ENCODE results near the gene TMEM130.

The TMEM130 gene, protein sequence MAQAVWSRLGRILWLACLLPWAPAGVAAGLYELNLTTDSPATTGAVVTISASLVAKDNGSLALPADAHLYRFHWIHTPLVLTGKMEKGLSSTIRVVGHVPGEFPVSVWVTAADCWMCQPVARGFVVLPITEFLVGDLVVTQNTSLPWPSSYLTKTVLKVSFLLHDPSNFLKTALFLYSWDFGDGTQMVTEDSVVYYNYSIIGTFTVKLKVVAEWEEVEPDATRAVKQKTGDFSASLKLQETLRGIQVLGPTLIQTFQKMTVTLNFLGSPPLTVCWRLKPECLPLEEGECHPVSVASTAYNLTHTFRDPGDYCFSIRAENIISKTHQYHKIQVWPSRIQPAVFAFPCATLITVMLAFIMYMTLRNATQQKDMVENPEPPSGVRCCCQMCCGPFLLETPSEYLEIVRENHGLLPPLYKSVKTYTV

DNA sequence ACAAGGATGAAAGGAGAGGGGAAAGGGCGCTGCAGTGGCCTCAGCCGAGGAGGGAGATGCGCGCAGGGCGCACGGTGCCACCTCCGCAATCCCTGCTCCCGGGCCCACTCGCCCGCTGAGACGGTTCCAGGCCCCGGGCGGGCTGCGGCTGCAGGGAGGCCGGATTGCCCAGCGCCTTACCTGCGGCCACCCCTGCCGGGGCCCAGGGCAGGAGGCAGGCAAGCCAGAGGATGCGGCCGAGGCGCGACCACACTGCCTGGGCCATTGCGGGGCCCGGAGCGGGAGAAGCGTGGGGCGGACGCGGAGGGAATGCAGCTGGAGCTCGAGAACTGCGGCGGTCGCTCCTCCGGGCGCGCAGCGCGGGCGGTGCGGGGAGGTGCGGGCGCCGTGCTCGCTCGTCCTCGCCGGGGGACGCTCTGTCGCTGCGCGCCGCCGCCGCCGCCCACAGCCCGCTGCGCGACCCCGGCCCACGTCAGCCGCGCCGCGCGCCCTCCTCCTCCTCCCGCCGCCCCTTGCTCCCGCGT lies at the start of gene TMEM130:
Gene TMEM130, minus strand, starts transcription at position 418 of the 524 bp plus-strand sequence. Its CDS starts 153 bp downstream, at position 265.
- DNase-seq: no peak

DNA sequence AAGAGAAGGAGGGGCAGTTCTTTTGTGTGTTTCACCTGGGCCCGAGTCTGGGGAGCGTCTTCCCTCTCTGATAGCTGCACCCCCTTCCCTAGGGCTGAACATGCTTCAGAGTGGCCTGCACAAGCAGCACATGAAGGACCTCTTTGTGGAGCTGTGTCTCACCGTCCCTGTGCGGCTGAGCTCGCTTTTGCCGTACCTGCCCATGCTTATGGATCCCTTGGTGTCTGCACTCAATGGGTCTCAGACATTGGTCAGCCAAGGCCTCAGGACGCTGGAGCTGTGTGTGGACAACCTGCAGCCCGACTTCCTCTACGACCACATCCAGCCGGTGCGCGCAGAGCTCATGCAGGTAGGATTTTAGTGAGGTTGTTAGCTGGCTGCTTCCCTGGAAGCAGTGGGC lies 47.5 kb upstream of the TMEM130 start:
- no peak for DNase-seq

DNA sequence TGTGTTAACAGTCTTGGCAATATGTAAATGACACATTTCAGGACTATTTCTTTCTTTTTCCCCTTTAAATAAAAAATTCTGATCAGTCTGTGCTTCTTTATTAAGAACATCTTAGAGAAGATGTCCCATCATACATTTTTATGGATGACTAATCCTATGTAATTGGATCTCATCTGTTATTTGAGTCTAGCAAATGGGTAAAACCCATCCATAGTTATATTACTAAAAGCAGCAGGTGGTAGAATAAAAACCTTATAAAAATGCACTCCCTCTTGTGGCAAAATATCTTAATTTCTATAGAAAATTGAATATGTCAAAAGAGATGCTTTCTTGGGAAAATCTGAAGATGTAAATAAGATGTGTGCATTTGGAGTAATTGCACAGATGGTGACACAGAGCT lies 43.8 kb upstream of the TMEM130 start:
- DNase-seq: peak; percentile 46

DNA sequence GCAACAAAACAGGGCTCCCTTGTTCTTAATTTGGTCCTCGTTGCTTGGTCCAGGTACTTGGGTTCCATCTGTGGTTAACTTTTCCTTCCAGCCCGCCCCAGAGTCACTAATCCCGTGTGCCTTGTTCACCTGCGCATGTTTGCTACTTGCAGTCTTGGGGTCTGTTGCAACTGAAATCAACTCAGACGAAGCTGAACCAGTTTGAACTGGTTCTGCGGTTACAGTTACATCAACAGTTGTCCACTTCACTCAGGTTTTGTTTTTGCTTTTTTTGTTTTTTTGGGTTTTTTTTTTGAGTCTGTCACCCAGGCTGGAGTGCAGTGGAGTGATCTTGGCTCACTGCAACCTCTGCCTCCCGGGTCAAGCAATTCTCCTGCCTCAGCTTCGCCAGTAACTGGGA lies 43.2 kb upstream of the TMEM130 start:
- DNase-seq: no peak

DNA sequence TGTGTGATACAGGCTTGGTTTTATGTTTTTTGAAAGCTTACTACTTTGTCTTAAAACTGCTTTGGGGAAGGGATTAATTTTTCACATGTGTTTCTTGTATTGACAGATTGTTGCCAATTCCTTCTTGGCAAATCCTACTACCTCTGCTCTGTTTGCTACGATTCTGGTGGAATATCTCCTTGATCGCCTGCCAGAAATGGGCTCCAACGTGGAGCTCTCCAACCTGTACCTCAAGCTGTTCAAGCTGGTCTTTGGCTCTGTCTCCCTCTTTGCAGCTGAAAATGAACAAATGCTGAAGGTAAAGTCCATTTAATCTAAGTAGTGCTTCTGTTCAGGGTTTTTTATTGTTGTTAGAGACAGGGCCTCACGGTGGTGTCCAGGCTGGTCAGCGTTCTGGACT lies 42.1 kb upstream of the TMEM130 start:
- no peak for DNase-seq

DNA sequence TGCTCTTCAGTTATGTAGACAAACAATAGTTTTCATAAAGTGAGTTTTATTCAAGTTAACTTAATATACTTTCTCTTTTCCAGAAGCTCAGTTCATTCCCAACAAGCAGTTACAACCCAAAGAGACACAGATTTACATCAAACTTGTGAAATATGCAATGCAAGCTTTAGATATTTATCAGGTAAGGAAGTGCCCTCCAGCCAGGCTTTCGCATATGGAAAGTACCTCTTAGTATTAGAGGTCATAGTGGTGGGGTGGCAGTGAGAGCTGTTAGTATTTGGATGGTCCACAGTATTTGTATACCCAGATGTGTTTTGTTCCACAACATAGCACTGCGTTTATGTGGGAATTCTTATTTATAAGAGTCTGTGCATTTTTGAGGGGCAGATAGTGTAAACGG lies 40.6 kb upstream of the TMEM130 start:
- no peak for DNase-seq

DNA sequence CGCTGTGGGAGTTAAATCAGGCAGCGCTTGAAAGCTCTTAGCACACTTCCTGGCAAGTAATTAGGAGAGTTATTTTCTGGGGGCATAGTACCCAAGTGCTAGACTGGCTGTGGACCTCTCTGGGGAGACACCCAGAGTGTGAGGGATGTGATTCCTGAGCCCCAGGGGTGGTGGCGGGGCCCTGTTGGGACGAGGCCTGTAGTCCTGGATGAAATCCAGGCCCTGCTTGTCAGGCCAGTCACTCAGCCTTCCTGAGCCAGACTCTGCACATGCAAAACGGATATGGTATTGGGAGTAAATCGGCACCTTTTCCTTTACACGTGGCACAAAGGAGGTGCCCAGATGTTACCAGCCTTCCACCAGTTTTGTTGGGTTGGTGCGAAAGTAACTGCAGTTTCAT lies 39.7 kb upstream of the TMEM130 start:
- no peak for DNase-seq

DNA sequence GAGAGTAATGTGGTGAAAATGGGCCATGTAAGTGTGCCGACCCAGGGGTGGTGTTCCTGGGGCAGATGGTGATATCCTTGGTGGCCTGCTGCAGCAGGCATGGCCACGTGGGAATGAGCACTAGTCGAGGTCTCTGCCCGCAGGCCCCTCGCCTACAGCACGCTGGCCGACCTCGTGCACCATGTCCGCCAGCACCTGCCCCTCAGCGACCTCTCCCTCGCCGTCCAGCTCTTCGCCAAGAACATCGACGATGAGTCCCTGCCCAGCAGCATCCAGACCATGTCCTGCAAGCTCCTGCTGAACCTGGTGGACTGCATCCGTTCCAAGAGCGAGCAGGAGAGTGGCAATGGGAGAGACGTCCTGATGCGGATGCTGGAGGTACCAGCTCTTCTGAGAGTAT lies 38.8 kb upstream of the TMEM130 start:
- DNase-seq: no peak

DNA sequence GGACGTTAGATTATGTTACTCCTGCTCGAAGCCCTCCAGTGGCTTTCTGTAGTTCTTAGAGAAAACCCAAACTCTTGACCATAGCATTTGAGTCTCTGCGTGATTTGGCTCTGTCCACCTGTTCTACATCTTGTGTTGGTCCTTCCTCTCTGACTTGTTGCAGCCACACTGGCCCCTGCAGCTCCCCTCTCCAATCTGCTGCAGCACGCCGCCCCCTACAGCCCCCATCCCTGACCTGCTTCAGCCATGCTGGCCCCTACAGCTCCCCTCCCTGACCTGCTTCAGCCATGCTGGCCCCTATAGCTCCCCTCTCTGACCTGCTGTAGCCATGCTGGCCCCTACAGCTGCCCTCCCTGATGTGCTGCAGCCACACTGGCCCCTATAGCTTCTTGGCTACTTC lies 37.8 kb upstream of the TMEM130 start:
- no peak for DNase-seq

DNA sequence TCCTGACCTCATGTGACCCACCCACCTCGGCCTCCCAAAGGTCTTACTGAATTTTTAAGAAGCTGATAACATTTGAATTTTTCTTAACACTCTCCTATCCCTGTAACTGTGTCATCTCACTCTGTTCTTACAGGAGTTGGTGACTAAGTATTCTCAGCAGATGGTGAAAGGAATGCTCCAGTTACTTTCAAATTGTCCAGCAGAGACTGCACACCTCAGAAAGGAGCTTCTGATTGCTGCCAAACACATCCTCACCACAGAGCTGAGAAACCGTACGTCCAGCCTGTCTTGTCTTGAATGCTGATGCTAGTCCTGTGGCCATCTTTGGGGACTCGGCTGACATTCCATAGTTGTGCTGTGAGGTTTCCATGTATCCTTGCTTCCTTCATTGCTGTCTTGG lies 33.4 kb upstream of the TMEM130 start:
- DNase-seq: no peak

DNA sequence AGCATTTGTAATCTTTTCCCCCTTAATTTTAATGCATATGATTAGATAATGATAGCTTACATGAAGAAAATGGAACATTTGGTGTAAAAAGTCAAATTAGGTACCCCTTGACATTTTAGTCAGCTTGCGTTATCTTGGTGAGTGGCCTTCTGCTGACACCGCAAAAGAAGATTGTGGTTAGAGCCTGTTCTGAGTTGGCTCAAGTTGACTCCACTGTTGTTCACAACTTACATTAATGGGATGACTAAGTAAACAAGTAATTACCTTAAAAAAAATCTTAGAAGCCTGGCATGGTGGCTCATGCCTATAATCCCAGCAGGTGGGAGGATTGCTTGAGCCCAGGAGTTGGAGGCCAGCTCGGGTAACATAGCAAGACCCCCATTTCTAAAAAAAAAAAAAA lies 32.7 kb upstream of the TMEM130 start:
- DNase-seq: no peak

DNA sequence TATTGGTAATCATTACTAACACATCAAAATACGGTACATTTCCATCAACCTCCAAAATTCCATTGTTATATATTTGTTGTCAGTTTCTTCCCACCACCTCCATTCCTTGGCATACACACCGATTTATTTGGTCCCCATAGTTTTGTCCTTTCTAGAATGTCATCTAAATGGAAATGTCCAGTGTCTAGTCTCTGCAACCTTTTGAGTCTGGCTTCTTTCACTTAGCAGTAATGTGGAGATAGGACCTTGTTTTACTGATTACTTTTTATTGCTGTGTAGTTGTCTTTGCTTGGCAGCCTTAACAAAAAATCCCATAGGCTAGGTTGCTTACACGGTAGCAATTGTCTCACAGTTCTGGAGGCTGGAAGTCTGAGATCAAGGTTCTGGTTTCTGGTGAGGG lies 31.0 kb upstream of the TMEM130 start:
- DNase-seq: no peak

DNA sequence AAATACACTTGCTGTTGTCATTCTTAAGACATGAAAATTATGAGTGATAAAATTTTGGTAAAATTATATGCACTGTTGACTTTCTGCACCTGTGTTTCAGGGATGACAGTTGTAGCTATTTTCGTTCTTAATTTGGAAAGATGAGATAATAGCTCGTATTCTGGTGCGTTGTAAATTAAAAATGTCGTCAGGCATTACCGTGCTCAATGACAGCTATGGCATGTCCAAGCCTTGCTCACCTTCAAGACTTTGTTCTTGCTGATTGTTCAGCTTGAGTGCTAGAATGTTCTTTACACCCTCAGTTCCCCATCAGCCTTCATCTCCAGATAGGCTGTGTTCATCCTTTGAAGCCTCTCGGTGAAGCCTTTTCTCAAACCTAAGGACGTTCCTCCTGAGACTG lies 30.0 kb upstream of the TMEM130 start:
- no peak for DNase-seq

DNA sequence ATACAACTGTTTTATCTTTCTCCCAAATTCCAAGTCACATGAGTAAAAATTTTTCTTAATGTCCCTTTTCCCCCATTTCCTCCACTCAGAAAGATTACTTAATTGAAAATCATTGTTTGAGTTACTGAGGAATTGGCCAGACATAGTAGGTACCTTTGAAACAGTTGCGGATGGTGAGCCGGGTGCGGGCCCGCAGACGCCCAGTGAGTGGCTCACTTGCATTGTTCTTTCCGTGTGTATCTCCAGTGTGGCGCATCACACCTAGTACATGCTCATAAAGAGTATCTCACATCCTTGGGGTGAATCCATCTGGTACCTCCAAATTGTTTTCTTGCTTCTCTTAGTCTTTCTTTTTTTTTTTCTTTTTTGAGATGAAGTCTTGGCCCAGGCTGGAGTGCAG lies 22.8 kb upstream of the TMEM130 start:
- no peak for DNase-seq

DNA sequence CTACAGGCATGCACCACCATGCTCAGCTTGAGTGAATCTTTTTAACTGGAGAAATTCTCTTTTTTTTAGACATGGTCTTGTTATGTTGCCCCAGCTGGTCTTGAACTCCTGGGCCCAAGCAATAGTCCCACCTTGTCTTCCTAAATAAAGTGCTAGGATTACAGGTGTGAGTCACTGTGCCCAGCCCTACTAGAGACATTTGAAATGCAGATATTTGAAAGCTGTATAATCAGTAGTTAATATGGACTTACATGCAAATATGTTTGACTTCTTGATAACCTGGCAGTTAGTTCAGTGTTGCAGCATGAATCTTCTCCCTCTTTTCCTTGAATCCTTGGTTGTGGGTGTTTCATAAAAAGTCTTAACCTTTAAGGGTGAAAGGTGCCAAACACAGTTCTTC lies 17.2 kb upstream of the TMEM130 start:
- DNase-seq: no peak

DNA sequence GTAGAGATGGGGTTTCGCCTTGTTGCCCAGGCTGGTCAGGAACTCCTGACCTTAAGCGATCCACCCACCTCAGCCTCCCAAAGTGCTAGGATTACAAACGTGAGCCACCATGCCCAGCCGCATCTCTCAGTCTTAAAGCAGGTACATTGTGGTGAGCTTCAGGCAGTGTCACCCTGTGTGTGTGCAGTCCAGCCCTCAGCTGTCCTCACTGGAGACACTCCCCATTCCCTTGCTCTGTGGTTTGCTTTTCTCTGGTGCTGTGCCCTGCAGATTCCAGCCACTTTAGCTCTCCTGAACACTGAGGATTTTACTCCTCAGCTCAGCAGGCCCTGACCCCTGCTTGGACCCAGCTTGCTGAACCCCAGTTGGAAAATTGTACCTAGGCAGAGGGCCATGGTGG lies 14.6 kb upstream of the TMEM130 start:
- DNase-seq: no peak

DNA sequence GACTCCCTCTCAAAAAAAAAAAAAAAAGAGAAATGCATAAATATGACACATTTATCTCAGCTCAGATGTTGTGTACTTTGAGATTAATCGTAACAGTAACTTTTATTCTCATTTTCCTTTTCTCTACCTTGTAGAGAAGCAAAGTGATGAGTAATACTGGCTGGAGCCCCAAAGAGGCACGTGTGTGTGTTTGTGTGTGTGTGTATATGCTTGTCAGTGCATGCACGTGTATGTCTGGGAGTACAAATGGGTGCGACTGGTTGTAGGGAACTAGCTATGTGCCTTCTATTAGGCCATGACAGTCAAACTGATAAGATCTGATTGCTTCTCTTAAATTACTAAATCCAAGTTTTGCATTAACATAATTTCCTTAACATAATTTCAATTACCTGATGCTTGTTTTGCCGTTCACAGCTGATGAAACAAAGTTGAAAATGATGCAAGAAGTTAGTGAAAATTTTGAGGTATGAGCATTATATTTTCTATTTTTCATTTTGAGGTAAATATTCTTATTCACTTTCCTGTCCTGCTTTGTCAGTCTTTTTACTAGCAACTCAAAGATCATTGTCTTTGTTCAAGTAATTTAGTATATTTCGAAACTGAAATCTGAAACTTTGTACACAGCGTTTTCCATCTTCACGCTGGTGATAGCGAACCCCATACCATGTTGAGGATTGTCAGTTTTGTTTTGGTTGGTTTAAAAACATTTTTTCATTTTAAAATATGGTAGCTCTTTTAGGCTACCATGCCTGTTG lies 11.9 kb upstream of the TMEM130 start:
- no peak for DNase-seq

DNA sequence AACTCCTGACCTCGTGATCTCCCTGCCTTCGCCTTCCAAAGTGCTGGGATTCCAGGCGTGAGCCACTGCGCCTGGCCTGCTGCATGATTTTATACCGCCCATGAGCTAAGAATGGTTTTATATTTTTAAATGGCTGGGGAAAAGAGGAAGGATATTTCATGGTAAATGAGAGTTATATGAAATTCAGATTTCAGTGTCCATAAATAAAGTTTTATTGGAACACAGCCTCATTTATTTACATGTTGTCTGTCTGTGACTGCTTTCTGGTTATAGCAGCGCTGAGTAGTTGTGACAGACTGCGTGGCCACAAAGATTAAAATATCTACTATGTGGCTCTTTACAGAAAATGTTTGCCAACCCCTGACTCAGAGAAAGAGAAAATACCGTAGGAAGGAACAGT lies 10.7 kb upstream of the TMEM130 start:
- DNase-seq: no peak

DNA sequence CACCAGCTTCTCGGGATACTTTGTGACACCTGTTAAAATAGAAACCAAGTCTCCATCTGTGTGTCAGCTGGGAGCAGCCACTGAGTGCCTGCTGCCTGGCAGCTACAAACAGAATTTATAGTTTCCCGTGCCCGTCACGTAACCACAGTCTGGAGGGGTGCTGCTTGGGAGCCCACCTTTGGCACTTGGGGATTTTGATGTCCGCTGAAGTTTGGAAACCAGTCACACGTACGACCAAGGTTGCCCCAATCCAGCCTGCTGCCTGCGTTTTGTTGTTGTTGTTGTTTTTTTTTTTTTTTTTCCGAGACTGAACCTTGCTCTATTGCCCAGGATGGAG lies 10.1 kb upstream of the TMEM130 start:
- no peak for DNase-seq

DNA sequence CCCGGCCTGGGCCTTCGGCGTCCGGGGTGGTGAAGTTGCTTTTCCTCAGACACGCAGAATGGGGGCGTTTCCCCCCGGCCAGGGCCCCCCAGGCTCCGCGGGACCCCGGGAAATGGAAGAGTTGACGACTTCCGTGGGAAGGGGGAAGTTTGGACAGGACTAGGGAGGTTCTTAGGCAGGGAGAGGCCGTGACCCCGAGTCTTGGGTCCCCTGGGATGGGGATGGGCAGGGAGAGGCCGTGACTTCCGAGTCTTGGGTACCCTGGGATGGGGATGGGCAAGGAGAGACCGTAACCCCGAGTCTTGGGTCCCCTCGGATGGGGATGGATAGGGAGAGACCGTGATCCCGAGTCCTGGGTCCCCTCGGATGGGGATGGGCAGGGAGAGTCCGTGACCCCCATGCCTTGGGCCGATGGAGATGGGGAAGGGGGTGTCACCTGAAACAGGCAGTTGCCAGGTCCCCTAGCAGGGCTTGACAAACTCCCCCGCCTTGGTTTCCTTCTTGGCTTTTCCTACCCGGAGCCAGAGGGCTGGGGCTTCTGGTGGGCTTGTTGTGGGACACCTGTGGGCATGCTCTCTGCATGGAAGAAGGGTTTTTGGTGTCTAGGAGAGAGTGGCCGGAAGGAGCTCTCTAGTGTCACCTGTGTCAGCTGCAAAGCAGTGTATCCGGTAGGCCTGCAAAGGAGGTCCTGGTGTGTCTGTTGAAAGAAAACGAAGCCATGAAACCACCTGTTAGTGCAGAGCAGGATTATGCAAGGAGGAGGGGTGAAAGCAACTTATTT lies 9.6 kb upstream of the TMEM130 start:
- DNase-seq: no peak

DNA sequence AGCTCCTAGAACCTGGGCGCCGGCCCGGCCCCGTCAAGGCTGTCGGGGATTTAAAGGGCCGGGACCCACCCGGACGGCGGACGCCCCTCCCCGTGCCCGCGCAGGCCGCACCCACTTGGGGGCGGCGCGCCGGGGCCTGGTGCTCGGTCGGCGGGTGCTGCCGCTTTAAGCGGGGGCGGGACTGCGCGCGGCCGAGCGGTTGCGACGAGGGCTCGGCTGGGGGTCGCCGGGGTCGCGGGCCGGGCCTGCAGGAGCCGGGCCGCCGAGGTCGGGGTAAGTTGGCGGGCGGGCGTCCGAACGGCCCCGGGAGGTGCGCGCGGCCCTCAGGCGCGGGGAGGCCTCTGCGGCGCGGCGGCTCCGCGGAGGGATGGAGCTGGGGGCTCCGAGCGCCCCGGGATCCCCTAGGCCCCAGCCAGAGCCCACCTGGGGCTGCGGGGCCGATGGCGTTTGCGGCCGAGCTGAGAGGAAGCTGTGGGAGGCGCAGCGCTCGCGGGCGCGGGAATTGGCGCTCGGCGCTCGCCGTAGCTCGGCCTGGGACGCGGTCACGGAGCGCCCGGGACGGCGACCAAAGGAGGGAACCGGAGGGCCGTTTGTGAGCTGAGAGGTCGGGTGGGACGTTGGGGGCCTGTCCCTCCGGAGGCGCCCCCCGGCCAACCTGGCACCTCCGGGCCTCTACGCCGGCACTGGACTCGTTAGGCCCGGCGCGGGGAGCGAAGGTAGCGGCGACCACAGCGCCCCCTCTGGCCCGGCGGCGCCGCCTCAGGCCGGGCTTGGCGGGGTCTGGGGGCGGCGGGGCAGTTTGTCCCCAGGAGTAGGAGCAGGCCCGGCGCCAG lies 8.8 kb upstream of the TMEM130 start, which contains the start of gene TRRAP:
Gene TRRAP, plus strand, starts transcription at position 168 of the 833 bp plus-strand sequence. CDS start 2,619 bp downstream, outside the sequence.
- peak; percentile 72 for DNase-seq

DNA sequence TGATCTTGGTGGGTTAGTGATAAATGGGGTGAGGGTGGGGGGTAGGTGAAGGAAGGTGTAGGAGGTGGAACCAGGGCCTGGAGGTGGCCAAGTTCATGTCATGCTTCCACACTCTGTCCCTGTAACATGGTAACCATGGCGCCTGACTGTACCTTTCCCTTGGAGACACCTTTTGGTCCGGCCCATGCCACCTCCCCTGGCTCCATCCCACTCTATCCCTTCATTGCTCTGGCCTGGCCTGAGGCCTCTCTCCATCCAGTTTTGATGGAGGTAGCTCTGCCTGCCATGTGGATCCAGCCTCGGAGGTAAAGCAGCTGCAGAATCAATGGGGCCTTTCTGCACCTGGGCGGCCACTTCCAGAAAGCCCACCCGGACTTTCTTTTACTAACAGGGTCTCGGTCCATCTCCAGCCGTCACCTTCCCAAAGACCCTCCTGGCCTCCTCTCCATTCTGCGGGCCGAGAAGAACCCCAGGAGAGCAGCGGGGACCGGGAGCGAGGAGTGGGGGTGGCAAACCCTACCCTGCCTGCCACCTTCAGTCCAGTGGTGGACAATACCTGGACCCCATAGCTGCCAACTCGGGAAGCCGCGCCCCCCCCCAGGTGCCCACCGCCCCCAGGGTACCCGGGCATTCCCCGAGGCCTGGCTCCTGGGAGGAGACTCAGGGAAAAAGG lies 8.0 kb upstream of the TMEM130 start:
- DNase-seq: no peak
